Ovary (tissue), 9 donors: ENCODE data around the gene ASPHD1. TPM values are rescaled to one million over a fixed set of nuclear protein-coding genes. Genes with fewer than 3 reads are reported as not detected.
"Not testable (repeated sequence)": the region's sequence is repeated elsewhere in the genome, so short reads cannot be mapped to it uniquely, and the experiment has no call there.

Experiments
- DNase-seq, 5 donors: peaks; one replicate each; pipeline ENCODE4 v3.0.0-alpha.2; 2019 to 2020
- H3K27ac ChIP-seq, 2 donors: fragments of 200-600 bp; one replicate each; pipeline versions ENCODE4 v1.5.1 to v1.8.0; 2019 to 2022
- H3K27me3 ChIP-seq: fragments of 200-600 bp; one replicate; pipeline ENCODE4 v1.8.0; 2022
- H3K36me3 ChIP-seq: fragments of 200-600 bp; sonication (generic); one replicate; pipeline ENCODE4 v1.5.1; 2019
- H3K4me1 ChIP-seq: one replicate; pipeline ENCODE4 v1.8.1; 2013; ENCODE audit warnings: mild to moderate bottlenecking, moderate library complexity; ENCODE audit not compliant: insufficient read depth
- H3K4me3 ChIP-seq: fragments of 200-600 bp; sonication (generic); one replicate; pipeline ENCODE4 v1.5.1; 2017
- H3K9me3 ChIP-seq, 2 donors: fragments of 200-600 bp in 1 of 2; sonication (generic) in 1 of 2; one replicate each; pipeline versions ENCODE4 v1.5.1 to v1.8.1; 2013 to 2019; ENCODE audit warnings: mild to moderate bottlenecking in 1 of 2, moderate library complexity in 1 of 2
- EP300 ChIP-seq: sonication (generic); formaldehyde crosslinking; IDR thresholded peaks from one replicate; pipeline ENCODE4 v1.6.1; 2017; ENCODE audit warnings: antibody characterized with exemption
- POLR2A ChIP-seq: fragments of 450-650 bp; IDR thresholded peaks from one replicate; pipeline ENCODE4 v1.6.1; 2017; ENCODE audit warnings: antibody characterized with exemption, mild to moderate bottlenecking, moderate library complexity
- WGBS, 3 donors: extraction: QIAGEN DNeasy Blood & Tissue Kit in 1 of 3; methylation state at CpG; one replicate each; pipeline versions ENCODE4 v1.1.5 to v1.1.7; 2013 to 2017; 5-methylcytosine and 5-hydroxymethylcytosine counted together
- intact Hi-C, 4 donors: fragments of 100-400 bp; cut with DNase I; formaldehyde crosslinking; loops; one replicate each; pipeline versions ENCODE4 v1.11.0 to v1.15.1; 2022 to 2023
- polyA plus RNA-seq, 2 donors: library from polyadenylated mRNA; stranded (reverse); fragments of 200-250 nt in 1 of 2; fragments of 350-450 nt in 1 of 2; fragmentation: Illumina TruSeq in 1 of 2; extraction: RNeasy Lipid Tissue Mini Kit (QIAGEN cat#74804) in 1 of 2; gene quantifications; one replicate each; pipeline ENCODE4 v1.2.3, GENCODE V29; 2013 to 2014
- total RNA-seq, 7 donors: library from RNA; depleted of rRNA in 2 of 7; stranded (reverse); fragments of >200 nt in 2 of 7; fragmentation: NEBNext Ultra II Directional in 3 of 7; extraction: Animal tissue kit (Norgen Biotek cat#: 25700) in 3 of 7; gene quantifications; one replicate each; pipeline versions ENCODE4 v1.1.0 to v1.2.4, GENCODE V29; 2016 to 2023
- TF ChIP-seq, protein P1 (sequence below), 3 donors: fragments of 450-650 bp in 2 of 3; fragments of 200-600 bp in 1 of 3; IDR thresholded peaks; one replicate each; pipeline versions ENCODE4 v1.5.1 to v1.8.0; 2016 to 2022; ENCODE audit warnings: antibody characterized with exemption in 3 of 3, mild to moderate bottlenecking in 1 of 3
- donor health status: DM: no; HTN: no; CAD: no; lungs with moderate emphysema.
- donor health status: DM: no; HTN: no; CAD: no.
- donor health status: Bipolar disorder and iron deficiency.
- donor health status: DM: yes; HTN: yes; CAD: no.
- donor health status: DM: no; HTN: no; CAD: no.
- donor health status: DM: yes; HTN: yes; CAD: no.

The ASPHD1 gene
- total and polyA plus RNA-seq, 9 donors = 0.38 to 7.8 (median 1.2) TPM; not detected in 1

DNA sequence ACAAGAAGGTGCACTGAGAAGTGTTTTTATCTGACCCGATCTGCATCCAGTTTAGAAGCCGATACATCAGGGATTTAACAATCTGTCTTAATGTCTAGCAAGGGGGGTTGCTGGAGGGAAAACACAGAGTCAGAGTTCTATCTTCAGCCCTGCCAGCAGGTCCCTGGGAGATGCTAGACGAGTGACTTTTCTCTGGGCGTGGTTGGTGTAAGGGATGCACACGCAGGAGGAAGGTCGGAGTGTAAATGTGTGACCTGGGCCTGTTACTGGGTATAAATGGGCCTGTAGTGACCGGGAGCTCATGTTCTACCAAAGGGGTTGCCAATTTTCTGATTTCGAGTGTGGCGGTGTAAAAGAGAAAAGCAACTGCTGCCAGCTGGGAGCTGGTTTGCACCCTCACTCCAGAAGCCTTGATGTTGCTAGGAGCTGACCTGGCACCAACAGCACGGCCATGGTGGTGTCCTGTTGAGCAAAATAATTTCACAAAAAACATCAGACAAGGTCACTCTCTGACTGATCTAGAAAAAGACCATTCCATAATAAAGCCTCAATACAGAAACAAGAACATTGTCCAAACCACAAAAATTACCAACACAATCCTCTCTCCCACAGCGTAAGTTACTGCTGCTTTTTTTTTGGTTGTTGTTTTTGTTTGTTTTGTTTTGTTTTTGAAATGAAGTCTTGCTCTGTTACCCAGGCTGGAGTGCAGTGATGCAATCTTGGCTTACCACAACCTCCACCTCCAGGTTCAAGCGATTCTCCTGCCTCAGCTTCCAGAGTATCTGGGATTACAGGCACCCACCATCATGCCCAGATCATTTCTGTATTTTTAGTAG is 27.0 kb downstream of the ASPHD1 start:
- no peaks in the 10 kb centered on the region for H3K9me3 ChIP-seq
- DNase-seq = peak in 2 of 5 donors; percentile 47 to 49
- H3K4me3 ChIP-seq = peak overlapping the region; percentile 73
- H3K4me1 ChIP-seq = peaks cover 13% of the 10 kb centered on the region
- no peaks in the 10 kb centered on the region for H3K27me3 ChIP-seq
- intact Hi-C loops = loop anchor here in 3 of 4 donors (2.0 to 10.0 kb wide), 3 partner anchors 34 to 78 kb away; no protein-coding TSS in a partner anchor
- peak overlapping the region; percentile 5 to 82 for H3K27ac ChIP-seq
- no peaks in the 10 kb centered on the region for H3K36me3 ChIP-seq
- no peak for TF ChIP-seq POLR2A
- TF ChIP-seq EP300 = no peak
- TF ChIP-seq, protein P1, sequence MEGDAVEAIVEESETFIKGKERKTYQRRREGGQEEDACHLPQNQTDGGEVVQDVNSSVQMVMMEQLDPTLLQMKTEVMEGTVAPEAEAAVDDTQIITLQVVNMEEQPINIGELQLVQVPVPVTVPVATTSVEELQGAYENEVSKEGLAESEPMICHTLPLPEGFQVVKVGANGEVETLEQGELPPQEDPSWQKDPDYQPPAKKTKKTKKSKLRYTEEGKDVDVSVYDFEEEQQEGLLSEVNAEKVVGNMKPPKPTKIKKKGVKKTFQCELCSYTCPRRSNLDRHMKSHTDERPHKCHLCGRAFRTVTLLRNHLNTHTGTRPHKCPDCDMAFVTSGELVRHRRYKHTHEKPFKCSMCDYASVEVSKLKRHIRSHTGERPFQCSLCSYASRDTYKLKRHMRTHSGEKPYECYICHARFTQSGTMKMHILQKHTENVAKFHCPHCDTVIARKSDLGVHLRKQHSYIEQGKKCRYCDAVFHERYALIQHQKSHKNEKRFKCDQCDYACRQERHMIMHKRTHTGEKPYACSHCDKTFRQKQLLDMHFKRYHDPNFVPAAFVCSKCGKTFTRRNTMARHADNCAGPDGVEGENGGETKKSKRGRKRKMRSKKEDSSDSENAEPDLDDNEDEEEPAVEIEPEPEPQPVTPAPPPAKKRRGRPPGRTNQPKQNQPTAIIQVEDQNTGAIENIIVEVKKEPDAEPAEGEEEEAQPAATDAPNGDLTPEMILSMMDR (IDR thresholded peaks at IDR 0.05) = no peak
- 12 to 33% (median 14%) methylated on average over 12 of the region's 12 CpGs for WGBS, 3 donors

DNA sequence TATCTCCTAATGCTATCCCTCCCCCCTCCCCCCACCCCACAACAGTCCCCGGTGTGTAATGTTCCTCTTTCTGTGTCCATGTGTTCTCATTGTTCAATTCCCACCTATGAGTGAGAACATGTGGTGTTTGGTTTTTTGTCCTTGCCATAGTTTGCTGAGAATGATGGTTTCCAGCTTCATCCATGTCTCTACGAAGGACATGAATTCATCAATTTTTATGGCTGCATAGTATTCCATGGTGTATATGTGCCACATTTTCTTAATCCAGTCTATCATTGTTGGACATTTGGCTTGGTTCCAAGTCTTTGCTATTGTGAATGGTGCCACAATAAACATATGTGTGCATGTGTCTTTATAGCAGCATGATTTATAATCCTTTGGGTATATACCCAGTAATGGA is 31.5 kb downstream of the ASPHD1 start:
- H3K9me3 ChIP-seq, H3K4me1 ChIP-seq, intact Hi-C loops, H3K27ac ChIP-seq, H3K36me3 ChIP-seq, H3K27me3 ChIP-seq, DNase-seq, H3K4me3 ChIP-seq: not testable (repeated sequence)
- WGBS, 3 donors = 90 to 100% (median 93%) methylated on average over 2 of the region's 2 CpGs

DNA sequence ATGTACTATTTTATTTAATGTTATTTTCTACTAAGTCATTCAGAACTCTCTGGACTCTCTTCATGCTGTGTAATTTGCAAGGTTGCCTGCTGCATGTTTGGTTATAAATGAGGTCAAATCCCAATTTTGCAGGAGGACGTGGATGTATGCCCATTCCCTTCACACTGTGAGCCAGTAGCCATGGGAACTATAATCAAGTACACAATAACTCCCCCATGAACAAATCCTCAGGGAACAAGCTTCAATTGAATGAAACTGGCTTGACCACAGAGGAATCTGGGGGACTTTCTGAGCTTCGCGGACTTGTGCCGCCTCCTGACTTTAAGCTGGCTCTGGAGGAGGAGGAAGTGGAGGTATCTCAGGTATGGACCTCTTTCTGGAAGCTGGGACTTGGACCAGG is 40.4 kb downstream of the ASPHD1 start:
- intact Hi-C loops = no loop called here
- 12 to 16% (median 15%) methylated on average over 4 of the region's 4 CpGs for WGBS, 3 donors
- no peaks in the 10 kb centered on the region for H3K27me3 ChIP-seq
- peak in 1 of 5 donors; percentile 10 for DNase-seq
- no peak for TF ChIP-seq POLR2A
- H3K36me3 ChIP-seq = no peaks in the 10 kb centered on the region
- no peak overlapping the region for H3K27ac ChIP-seq
- no peak overlapping the region for H3K4me3 ChIP-seq
- H3K4me1 ChIP-seq = peaks cover 6% of the 10 kb centered on the region
- H3K9me3 ChIP-seq = no peaks in the 10 kb centered on the region

DNA sequence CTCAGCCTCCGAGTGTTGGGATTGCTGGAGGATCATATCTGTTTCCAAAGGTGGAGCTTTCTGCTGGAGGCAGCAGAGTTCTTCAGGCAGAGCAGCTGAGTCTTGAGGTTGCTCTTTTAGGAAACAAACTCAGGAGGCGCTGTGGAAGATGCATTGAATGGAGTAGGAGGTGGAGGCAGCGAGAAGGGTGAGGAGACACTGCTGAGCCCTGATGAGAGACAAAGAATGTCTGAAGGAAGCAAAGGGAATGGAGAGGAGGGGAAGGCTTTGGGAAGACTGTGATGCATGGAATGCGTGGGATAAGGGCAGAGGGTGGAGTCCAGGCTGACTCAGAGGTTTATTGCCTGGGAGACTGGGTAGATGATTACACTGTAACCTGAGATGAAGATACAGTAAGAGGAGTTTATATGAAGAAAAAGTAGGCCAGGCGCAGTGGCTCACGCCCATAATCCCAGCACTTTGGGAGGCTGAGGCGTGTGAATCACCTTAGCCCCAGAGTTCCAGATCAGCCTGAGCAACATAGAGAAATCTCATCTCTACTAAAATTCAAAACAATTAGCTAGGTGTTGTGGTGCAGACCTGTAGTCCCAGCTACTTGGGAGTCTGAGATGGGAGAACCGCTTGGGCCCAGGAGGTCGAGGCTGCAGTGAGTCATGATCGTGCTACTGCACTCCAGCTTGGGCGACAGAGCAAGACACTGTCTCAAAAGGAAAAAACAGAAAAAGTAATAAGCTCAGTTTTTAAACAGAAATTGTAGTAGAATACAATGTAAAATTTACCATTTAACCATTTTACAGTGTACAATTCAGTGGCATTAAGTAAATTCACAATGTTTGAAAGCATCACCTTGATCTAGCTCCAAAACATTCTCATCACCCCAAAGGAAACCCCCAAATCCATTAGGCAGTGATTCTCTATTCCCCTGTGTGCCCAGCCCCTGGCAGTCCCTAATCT is 43.8 kb downstream of the ASPHD1 start:
- H3K27ac ChIP-seq = peak overlapping the region in 1 of 2 donors; percentile 47
- no peaks in the 10 kb centered on the region for H3K36me3 ChIP-seq
- TF ChIP-seq POLR2A (no peak), EP300 (no peak)
- TF ChIP-seq, protein P1 (IDR thresholded peaks at IDR 0.05) = no peak
- DNase-seq = peak in 4 of 5 donors; percentile 56 to 70 (median 63)
- no peaks in the 10 kb centered on the region for H3K9me3 ChIP-seq
- H3K27me3 ChIP-seq = no peaks in the 10 kb centered on the region
- H3K4me1 ChIP-seq = peaks cover 6% of the 10 kb centered on the region
- WGBS, 3 donors = 13 to 16% (median 15%) methylated on average over 11 of the region's 11 CpGs
- intact Hi-C loops = no loop called here
- H3K4me3 ChIP-seq = no peak overlapping the region

DNA sequence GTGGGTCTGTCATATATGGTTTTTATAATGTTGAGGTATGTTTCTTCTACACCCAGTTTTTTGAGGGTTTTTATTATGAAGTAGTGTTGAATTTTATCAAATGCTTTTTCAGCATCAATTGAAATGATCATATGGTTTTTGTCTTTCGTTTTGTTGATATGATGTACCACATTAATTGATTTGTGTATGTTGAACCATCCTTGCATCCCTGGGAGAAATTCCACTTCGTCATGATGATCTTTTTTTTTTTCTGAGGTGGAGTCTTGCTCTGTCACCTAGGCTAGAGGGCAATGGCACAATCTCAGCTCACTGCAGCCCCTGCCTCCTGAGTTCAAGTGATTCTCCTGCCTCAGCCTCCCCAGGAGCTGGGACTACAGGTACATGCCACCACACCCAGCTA is 47.6 kb downstream of the ASPHD1 start:
- Histone ChIP-seq H3K36me3 (no peaks in the 10 kb centered on the region), H3K27me3 (no peaks in the 10 kb centered on the region), H3K4me3 (no peak overlapping the region), H3K27ac (no peak overlapping the region), H3K4me1 (peaks cover 6% of the 10 kb centered on the region), H3K9me3 (no peaks in the 10 kb centered on the region)
- intact Hi-C loops = no loop called here
- TF ChIP-seq POLR2A (no peak), EP300 (no peak)
- TF ChIP-seq, protein P1 (IDR thresholded peaks at IDR 0.05) = no peak
- WGBS, 3 donors = 83 to 89% (median 86%) methylated on average over 2 of the region's 2 CpGs
- DNase-seq = no peak
